IPS-18a (cell line): ENCODE results near the gene RBM6.
"Not testable (repeated sequence)": the region's sequence is repeated elsewhere in the genome, so short reads cannot be mapped to it uniquely, and the experiment has no call there.

ENCODE experiments used
- H3K27ac ChIP-seq: one replicate; pipeline ENCODE4 v1.5.1; 2013; ENCODE audit warnings: low read length
- H3K27me3 ChIP-seq: one replicate; pipeline ENCODE4 v1.6.1; 2013; ENCODE audit warnings: mild to moderate bottlenecking, low read length; ENCODE audit not compliant: control insufficient read depth, insufficient read depth
- H3K36me3 ChIP-seq: one replicate; pipeline ENCODE4 v1.6.1; 2013; ENCODE audit warnings: low read depth, low read length; ENCODE audit not compliant: control insufficient read depth
- H3K4me1 ChIP-seq: one replicate; pipeline ENCODE4 v1.6.1; 2013; ENCODE audit warnings: low read depth, low read length; ENCODE audit not compliant: control insufficient read depth
- H3K4me3 ChIP-seq: one replicate; pipeline ENCODE4 v1.5.1; 2013; ENCODE audit warnings: low read length
- H3K9ac ChIP-seq: one replicate; pipeline ENCODE4 v1.6.1; 2013; ENCODE audit warnings: mild to moderate bottlenecking, low read length, moderate library complexity
- H3K9me3 ChIP-seq: one replicate; pipeline ENCODE4 v1.6.1; 2013; ENCODE audit warnings: low read depth, low read length; ENCODE audit not compliant: control insufficient read depth

The RBM6 gene

GRCh38 chr3:49917806-49918590 lies 22.0 kb upstream of the RBM6 start:
- H3K9me3 ChIP-seq, H3K9ac ChIP-seq, H3K4me1 ChIP-seq, H3K4me3 ChIP-seq, H3K36me3 ChIP-seq, H3K27ac ChIP-seq, H3K27me3 ChIP-seq: not testable (repeated sequence)

GRCh38 chr3:49924683-49925082 lies 15.3 kb upstream of the RBM6 start:
- Histone ChIP-seq H3K9ac (no peak overlapping the region), H3K36me3 (no peaks in the 10 kb centered on the region), H3K4me3 (no peak overlapping the region), H3K27ac (no peak overlapping the region), H3K4me1 (no peaks in the 10 kb centered on the region), H3K27me3 (no peaks in the 10 kb centered on the region), H3K9me3 (no peaks in the 10 kb centered on the region)

GRCh38 chr3:49925485-49925884 lies 14.5 kb upstream of the RBM6 start:
- no peaks in the 10 kb centered on the region for H3K27me3 ChIP-seq
- H3K9me3 ChIP-seq, result no peaks in the 10 kb centered on the region
- no peak overlapping the region for H3K4me3 ChIP-seq
- H3K36me3 ChIP-seq, result no peaks in the 10 kb centered on the region
- H3K27ac ChIP-seq, result no peak overlapping the region
- no peak overlapping the region for H3K9ac ChIP-seq
- peaks cover 8% of the 10 kb centered on the region for H3K4me1 ChIP-seq

- Histone ChIP-seq H3K4me1 (peaks cover 11% of the 10 kb centered on the region), H3K27me3 (no peaks in the 10 kb centered on the region), H3K9ac (no peak overlapping the region), H3K27ac (no peak overlapping the region), H3K4me3 (no peak overlapping the region), H3K9me3 (no peaks in the 10 kb centered on the region), H3K36me3 (no peaks in the 10 kb centered on the region)
These were observed 13.7 kb upstream of the RBM6 start for GRCh38 chr3:49926117-49926728.

- Histone ChIP-seq H3K27ac (no peak overlapping the region), H3K4me1 (peaks cover 11% of the 10 kb centered on the region), H3K36me3 (no peaks in the 10 kb centered on the region), H3K4me3 (no peak overlapping the region), H3K9me3 (no peaks in the 10 kb centered on the region), H3K9ac (no peak overlapping the region), H3K27me3 (no peaks in the 10 kb centered on the region)
These were observed 12.2 kb upstream of the RBM6 start for GRCh38 chr3:49927798-49928197.

GRCh38 chr3:49928481-49929017 lies 11.4 kb upstream of the RBM6 start:
- peak overlapping the region; percentile 89 for H3K4me3 ChIP-seq
- H3K27ac ChIP-seq, result no peak overlapping the region
- H3K36me3 ChIP-seq, result no peaks in the 10 kb centered on the region
- H3K4me1 ChIP-seq, result peaks cover 11% of the 10 kb centered on the region
- no peak overlapping the region for H3K9ac ChIP-seq
- no peaks in the 10 kb centered on the region for H3K27me3 ChIP-seq
- H3K9me3 ChIP-seq, result no peaks in the 10 kb centered on the region

- Histone ChIP-seq H3K9me3 (no peaks in the 10 kb centered on the region), H3K27ac (no peak within 1 kb of the TSS), H3K36me3 (no peaks in the 10 kb centered on the region), H3K4me1 (peaks cover 11% of the 10 kb centered on the region), H3K4me3 (peak within 1 kb of the TSS; percentile 89), H3K27me3 (no peaks in the 10 kb centered on the region), H3K9ac (peak within 1 kb of the TSS; percentile 50)
These were observed 10.4 kb upstream of the RBM6 start, which contains the start of gene MON1A for GRCh38 chr3:49929291-49930167. MON1A (minus strand) TSS chr3:49929811; CDS start chr3:49913346, 16,465 bp downstream.

- peak overlapping the region; percentile 47 for H3K9ac ChIP-seq
- no peaks in the 10 kb centered on the region for H3K9me3 ChIP-seq
- H3K27me3 ChIP-seq, result no peaks in the 10 kb centered on the region
- no peak overlapping the region for H3K27ac ChIP-seq
- H3K4me3 ChIP-seq, result peak overlapping the region; percentile 89
- H3K4me1 ChIP-seq, result peaks cover 11% of the 10 kb centered on the region
- no peaks in the 10 kb centered on the region for H3K36me3 ChIP-seq
These were observed 9.7 kb upstream of the RBM6 start for GRCh38 chr3:49930168-49930690.

GRCh38 chr3:49930922-49931321 lies 9.0 kb upstream of the RBM6 start:
- H3K4me1 ChIP-seq, result peaks cover 11% of the 10 kb centered on the region
- H3K27ac ChIP-seq, result no peak overlapping the region
- H3K9ac ChIP-seq, result no peak overlapping the region
- no peak overlapping the region for H3K4me3 ChIP-seq
- H3K9me3 ChIP-seq, result no peaks in the 10 kb centered on the region
- no peaks in the 10 kb centered on the region for H3K36me3 ChIP-seq
- no peaks in the 10 kb centered on the region for H3K27me3 ChIP-seq

GRCh38 chr3:49932281-49932680 lies 7.7 kb upstream of the RBM6 start:
- H3K27ac ChIP-seq, H3K9ac ChIP-seq, H3K36me3 ChIP-seq, H3K9me3 ChIP-seq, H3K4me3 ChIP-seq, H3K27me3 ChIP-seq: not testable (repeated sequence)
- peaks cover 11% of the 10 kb centered on the region for H3K4me1 ChIP-seq

- Histone ChIP-seq H3K36me3 (no peaks in the 10 kb centered on the region), H3K4me1 (peaks cover 4% of the 10 kb centered on the region), H3K9ac (no peak overlapping the region), H3K4me3 (no peak overlapping the region), H3K27me3 (no peaks in the 10 kb centered on the region), H3K9me3 (no peaks in the 10 kb centered on the region), H3K27ac (no peak overlapping the region)
These were observed 2.9 kb upstream of the RBM6 start for GRCh38 chr3:49937090-49937489.
